Cardiac septum (tissue), 1 donor: ENCODE measurements around the gene ADGRB2. TPM values are rescaled to one million over a fixed set of nuclear protein-coding genes. Genes with fewer than 3 reads are reported as not detected.

ENCODE experiments used
- DNase-seq: peaks from one replicate; pipeline ENCODE4 v3.0.0-alpha.2; 2020; ENCODE audit warnings: low spot score
- intact Hi-C: fragments of 100-400 bp; cut with DNase I; formaldehyde crosslinking; loops from one replicate; pipeline ENCODE4 v1.14.0; 2022
- total RNA-seq: library from RNA; stranded (reverse); fragmentation: NEBNext Ultra II Directional; extraction: Animal tissue kit (Norgen Biotek cat#: 25700); gene quantifications from one replicate; pipeline ENCODE4 v1.2.1, GENCODE V29; 2021
- donor health status: DM: no; HTN: no; CAD: no.

Gene ADGRB2
- total RNA-seq, 1 donor from 2014 or later: 7.7 TPM

DNA sequence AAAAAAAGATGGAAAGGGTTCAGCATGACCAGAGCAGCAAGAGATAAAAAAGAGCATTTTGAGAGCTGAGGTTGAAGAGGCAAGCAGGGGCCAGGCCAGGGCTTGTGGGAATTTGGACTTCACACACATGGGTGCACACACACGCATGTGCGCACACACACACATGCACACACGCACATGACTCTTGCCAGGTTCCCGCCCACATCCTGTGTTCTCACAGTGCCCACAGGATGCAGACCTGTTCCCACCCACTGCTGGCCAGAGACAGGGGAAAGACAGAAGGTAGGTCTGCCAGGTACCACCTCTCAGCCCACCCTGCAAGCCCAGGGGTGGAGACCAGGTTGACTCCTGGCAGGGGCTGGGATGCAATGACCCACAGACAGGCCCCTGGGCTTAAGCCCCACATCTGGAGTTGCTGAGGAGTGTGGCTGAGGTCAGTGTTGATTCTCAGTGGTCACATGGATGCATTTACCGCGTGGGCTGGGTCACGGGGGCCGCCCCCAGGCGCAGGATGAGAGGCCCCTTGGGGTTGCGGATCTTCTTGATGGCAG is 64.7 kb downstream of the ADGRB2 start:
- no peak for DNase-seq
- intact Hi-C loops: no loop called here

DNA sequence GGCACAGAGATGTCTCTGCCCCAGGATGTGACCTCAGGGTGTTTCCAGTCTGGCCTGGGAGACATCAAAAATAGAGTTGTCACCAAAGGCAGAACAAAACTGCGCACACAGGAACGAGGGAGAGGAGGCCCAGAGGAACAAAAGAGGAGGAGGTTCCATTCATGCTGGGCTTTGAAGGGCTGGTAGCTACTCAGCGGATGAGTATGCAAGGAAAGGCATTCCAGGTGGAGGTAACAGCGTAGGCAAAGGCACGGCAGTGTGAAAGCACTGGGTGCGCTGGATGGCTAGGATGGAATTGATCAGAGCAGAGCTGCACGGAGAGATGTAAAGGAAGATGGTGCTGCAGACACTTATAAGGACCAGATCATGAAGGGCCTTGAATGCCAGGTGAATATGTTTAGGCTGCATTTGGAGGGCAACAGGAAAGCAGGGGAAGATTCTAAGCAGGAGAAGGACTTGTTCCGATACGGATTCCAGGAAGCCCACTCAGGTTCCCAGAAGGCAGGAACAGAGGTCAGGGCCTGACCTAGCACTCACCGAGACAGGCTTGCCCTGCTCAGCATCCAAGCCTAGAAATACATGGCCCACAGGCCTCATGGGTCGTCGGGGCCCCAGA is 66.7 kb downstream of the ADGRB2 start:
- DNase-seq: no peak
- intact Hi-C loops: no loop called here

DNA sequence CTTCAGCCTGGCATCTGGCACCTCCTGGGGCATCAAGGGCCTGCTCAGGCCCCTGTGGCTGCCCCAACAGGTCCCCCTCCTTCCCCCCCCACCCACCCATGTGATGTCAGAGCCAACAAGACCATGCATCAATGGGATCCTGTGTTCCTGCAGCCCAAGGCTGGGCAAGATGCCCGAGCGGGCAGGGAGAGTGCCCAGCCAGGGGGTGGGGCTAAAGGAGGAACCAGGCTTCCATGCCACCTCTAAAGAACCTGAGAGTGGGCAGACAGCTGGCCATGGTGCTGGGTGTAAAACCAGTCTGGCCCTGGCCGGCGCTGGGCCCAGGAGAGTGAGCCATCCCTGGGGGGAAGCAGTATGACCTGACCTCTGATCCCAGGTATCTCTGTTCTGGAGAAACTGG is 67.9 kb downstream of the ADGRB2 start:
- no peak for DNase-seq
- intact Hi-C loops: no loop called here

DNA sequence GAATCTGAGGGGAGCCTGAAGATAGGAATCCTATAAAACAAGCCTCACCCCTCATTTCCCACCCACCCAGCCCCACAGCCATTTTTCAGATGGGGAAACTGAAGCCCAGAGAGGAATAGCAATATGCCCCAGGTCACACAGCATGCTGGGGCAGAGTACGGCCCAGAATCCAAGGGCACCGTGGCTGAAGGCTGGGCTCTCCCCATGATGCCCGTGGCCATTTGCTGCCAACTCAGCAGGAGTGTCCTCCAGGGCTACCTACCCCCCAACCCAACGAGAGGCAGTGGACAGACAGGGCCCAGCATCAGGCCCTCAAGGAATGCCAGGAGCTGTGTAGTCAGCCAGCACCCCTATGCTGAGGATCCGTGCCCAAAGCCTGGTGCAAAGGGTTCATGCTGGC is 68.8 kb downstream of the ADGRB2 start:
- DNase-seq: no peak

DNA sequence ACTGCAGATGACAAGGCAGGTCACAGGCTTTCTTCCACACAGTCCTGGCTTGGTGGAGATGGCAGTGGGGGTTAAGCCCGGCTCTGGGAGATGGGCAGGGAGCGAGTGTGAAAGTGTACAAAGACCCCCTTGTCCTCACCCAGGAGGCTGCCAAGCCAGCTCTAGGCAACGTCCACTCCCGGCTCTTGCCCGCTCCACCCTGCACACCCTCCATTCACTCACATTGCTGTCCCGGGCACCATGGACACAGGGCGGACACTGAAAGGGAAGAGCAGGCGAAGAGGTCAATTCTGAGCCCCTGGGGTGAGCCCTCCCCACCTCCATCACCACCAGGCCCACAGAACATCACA is 69.2 kb downstream of the ADGRB2 start:
- no peak for DNase-seq
- intact Hi-C loops: no loop called here

More for the DNA sequence above, 68.8 kb downstream of the ADGRB2 start:
- intact Hi-C loops: no loop called here

DNA sequence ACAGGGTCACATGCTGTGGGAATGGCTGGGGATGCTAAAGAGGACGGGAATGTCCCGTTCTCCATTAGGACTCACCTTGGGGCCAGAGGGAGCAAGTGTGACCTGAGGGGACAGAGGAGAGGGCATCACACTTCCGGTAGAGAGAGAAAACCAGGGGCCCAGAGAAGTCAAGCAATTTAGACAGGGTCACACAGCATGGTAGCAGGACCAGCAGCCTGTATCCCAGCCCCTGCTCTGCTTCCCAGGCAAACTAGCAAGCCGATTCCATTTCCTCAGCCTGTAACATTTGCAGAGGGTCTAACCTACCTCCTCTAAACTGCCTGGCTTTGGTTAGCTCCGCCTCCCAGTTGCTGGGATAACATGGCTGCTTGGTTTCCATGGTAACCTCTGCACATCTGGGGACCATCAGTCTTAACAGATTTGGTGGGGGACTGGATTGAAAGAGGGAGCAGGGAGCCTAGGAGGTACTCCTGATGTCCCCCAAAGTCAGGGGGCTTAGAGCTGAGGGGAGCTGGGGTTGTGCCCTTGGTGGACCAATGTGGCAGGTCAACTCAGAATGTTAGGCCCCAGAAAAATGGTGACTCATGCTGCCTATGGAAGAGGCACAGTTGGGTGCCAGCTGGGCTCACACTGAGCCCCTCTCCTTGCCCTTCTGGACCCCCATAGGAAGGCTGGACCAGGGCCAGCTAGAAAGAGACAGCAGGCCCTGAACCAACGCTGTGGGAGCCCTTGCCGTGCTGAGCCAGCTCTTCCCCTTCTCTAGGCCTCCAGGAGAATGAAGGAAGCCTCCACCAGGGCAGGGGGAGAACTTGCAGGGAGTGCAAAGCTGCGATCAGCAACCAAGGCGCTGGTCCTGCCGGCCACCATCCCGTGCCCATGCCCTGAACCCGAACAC is 69.8 kb downstream of the ADGRB2 start:
- DNase-seq: no peak
- intact Hi-C loops: no loop called here

DNA sequence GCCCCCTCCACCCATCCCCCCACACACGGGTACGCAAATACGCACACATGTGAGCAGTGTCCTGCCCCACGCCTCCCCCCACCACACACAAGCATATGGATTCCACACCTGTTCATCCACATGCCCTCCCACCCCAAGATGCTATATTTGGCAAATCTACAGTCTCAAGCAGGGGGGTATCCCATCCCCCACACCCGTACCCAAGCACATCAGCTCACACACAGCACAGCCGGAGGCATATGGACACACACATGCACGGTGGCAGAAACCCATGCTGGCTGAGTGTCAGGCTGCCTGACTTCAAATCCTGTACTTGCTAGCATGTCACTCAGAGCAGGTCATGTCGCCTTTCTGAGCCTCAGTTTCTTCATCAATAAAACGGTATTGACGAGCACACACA is 70.9 kb downstream of the ADGRB2 start:
- DNase-seq: no peak
- intact Hi-C loops: no loop called here

DNA sequence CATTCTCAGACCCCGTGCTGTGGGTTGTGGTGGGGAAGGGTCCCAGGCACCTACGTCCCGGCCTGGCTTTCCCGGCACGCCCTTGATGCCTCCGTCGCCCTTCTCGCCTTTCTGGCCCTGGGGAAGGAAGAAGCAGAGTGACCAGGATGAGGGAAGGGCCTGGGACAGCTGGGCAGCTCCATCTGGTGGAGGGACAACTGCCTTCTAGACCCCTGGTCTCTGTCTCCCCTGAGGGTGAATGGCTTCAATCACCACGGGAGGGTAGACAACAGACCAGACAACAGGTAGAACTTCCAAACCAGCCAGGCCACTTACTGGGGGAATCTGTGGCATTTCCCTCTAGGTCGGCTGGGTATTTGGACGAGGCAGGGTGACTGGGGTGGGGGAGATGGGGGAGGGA is 72.2 kb downstream of the ADGRB2 start:
- DNase-seq: no peak
- intact Hi-C loops: no loop called here

DNA sequence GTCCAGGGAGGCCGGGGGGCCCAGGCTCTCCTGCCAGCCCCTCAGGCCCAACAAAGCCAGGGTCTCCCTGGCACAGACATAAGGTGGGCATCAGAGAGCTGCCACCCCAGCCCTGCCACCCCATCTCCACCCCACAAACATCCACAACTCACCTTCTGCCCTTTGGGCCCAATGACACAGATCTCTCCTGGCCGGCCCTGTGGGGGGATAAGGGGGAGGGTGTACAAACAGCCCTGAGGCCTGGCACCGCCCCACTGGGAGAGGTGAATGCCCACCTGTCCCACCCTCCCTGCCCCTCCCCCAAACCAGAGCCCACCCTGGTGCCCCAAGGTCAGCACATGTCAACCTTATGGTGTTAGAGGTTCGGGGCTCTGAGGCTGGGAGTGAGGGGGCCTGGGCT is 72.7 kb downstream of the ADGRB2 start:
- intact Hi-C loops: no loop called here

DNA sequence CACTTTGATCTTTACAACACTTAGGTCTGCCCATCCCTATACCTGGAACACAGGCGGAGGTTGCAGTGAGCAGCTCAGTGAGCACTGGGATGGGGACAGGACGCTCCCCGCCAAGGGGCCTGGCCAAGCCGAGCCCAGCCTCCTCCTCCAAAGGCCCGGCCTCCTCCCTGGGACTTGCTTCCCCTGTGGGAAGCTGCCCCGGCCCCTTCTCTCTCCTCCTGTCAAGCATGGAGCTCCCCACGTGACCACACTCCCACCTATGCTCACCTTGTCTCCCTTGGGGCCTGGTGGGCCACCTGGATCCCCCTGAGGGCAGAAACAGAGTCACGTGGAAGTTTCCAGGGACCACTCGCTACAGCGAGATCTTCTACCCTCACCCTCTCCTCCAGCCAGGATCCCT is 73.2 kb downstream of the ADGRB2 start:
- intact Hi-C loops: no loop called here
- DNase-seq: no peak

More for the DNA sequence above, 72.7 kb downstream of the ADGRB2 start:
- DNase-seq: no peak

DNA sequence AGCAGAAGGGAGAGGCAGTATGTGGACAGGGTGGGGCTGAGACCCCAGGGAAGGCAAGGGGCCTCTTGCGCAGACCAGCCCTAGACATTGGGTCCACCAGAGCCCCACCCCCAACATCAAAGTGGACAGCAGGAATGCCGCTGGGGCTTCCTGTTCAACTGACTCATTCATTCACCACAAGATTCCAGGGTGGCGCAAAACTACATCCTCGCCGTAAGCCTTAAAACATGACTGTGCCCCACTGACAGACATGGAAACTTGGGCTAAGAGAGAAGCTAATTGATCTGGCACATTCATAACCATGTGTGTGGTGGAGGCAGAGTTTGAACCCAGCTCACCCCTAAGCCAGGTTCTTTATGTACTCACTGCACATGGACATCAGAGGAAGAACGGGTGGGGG is 74.3 kb downstream of the ADGRB2 start:
- intact Hi-C loops: no loop called here
- no peak for DNase-seq

DNA sequence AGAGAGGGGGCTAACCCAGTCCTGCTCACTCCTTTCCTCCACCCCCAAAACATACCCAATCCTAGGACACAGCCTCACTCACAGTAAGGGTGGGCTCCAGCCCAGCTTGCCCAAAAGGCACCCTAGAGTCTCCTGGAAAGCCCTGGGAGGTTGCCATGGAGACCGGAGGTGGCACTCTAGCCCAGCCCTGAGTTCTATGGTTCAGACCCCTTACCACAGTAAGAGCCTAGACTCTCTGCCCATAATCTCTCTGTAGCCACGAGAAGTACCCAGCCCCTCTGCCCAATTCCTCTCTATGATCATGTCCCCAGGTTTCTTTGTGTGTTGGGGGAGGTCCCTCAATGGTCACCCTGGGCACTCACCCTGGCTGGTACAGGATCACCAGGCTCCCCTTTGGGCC is 74.8 kb downstream of the ADGRB2 start:
- intact Hi-C loops: no loop called here
- DNase-seq: no peak

DNA sequence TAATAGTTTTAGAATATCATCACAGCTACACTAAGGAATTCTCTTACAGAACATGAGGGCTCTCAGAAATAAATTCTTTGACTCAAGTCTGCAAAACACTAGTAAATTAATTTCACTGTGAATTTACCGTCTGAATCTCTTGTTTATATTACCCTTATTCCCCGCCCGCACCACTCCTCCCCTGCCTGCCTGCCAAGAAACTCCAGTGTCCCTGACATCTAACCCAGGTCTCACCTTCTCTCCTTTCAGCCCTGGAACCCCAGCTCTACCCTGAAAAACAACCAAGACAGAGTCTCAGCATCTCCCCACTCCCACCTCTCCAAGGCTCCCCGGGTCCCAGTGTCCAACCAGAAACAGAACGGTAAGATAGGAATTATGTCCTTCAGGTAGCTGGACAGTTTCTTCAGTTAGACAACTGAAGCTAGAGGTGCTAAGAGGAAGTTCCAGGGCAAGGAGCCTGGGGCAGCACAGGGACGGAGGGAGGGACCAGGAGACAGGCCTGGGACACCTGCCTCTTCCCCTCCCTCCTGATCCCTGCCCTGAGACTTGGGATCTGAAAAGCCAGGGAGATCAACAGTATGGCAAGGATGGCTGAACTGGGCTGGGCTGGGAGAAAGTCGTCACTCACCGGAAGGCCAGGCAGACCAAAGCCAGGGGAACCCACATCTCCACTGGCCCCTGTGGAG is 75.8 kb downstream of the ADGRB2 start:
- no peak for DNase-seq
- intact Hi-C loops: no loop called here

DNA sequence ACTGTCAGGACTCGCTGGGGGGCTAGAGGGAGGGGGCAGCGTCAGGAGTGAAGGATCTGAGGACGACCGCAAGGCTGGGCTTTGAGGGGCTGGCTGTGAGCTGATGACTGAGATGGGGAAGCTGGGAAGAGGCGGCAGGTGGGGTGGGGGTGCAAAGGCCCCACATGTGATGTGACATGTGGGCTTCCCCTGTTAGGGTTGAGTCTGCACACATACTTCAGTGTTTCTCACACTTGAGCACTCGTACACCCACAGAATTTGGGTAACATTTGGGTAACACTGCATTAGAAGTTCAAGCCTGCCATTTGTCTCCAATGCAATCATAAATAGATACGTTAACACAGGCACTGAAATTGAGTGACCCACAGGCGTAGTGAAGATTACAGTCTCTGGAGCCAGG is 76.5 kb downstream of the ADGRB2 start:
- no peak for DNase-seq
- intact Hi-C loops: no loop called here

DNA sequence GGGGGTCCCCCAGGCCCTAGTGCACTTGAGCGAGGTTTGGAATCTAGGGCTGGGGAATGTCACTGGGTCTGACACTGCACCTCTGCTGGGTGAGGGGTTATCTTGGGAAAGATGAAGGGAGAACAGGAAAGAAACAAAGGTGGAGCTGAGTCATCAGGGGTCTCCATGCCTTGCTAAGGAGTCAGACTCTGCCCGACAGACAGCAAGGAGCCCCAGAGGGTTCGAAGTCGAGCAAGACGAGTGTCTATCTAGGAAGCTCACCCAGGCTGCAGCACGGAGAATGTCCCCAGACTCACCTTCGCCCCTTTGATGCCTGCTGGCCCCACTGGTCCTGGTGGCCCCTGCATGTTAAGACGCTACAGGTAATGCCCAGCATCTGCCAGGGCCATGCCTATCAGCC is 78.3 kb downstream of the ADGRB2 start:
- no peak for DNase-seq
- intact Hi-C loops: no loop called here

DNA sequence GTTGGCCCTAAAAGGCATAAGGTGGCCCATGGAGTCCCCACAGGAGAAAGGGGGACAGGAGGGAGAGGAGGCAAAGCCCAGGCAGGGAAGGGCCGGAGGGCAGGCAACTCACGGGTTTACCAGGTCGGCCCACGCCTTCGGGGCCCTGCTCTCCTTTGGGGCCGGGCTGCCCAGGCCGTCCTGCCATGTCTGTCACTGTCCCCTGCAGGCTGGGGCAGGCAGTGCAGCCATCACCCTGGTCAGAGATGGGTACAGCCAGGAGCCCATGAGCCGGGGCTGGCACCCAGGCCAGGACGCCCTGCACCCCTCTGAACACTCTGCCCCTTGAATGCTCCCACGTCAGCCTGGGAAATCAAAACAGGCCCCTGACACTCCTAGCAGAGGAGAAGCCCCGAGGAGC is 80.1 kb downstream of the ADGRB2 start:
- DNase-seq: no peak
- intact Hi-C loops: no loop called here

DNA sequence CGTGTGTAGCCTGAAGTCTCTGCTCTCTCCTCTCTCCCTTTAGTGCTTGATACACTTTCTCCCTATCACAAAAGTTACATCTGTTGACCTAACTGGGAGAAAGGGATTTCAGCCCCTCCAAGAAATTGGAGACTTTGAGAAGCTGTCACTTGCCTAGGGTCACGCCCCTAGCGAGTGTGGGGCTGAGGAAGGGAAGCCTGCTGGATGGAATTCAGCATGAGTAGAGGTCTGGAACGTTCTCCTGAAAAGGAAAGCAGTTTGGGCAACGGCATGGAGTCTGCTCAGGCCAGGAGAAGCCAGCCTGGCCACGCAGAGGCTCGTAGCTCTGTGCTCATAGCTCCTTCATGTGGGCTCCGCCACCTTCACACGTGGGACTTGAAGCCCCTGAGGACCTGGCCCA is 82.7 kb downstream of the ADGRB2 start:
- no peak for DNase-seq
- intact Hi-C loops: no loop called here

DNA sequence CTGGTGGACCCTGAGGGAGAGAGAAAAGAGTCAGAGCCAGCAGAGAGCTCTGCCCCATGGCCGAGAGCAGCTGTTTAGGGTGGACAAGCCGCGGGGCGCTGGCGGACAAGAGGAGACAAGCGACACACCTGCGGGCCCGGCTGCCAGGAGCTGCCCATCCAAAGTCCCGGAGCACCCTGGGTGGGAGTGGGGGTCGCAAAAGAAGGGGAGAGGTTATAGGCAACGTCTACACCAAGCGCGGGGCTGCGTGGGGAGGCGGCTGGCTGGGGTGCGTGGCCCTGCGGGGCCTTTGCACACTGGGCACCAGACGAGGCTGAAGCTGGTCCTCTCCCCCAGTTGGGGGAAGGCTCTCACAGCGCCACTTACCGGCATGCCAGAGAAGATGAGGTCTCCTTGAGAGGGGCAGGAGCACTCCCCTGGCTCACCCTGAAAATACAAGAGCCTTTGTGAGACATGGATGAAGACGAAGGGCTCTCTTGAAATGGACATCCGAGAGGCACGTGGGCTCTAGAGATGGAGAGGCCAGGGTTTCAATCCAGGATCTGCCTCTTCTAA is 84.4 kb downstream of the ADGRB2 start:
- intact Hi-C loops: no loop called here
- no peak for DNase-seq

DNA sequence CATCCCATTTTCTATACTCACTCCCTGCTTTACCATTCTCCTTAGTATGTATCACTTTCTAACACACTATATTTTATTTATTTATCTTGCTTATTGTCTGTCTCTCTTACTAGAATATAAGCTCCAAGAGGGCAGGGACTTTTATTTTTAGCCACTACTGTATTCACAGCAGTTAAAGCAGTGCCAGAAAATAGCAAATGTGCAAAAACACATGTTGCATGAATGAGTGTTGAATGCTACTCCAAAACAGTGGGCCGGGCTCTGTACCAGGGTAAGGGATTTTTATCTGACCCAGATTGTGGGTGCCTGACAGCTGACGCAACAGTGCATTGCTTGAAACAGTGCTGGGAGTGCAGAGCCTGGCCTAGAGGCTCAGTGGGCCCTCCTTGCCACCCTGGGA is 85.0 kb downstream of the ADGRB2 start:
- intact Hi-C loops: no loop called here
- no peak for DNase-seq

DNA sequence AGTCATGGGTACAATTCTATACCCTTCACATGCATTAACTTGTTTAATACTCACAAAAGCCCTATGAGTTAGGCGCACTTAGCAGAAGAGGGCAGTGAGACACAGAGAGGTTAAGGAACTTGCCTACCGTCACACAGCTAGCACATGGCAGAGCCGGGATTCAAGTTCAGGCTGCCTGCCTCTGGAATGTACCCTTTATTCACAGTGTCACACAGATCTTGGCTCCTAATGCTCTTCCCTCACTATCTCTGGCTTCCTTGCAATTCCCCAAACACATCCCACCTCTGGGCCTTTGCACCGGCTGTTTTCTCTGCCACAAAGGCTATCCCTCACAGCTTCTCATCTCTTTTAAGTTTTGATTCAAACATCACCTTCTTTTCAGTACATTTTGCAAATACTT is 85.5 kb downstream of the ADGRB2 start:
- intact Hi-C loops: no loop called here
- no peak for DNase-seq
